ENCODE measurements around the gene NRXN3.
A peak's percentile ranks its signal among the peaks of the same experiment; 100 is the strongest.
"Not testable (repeated sequence)": the region's sequence is repeated elsewhere in the genome, so short reads cannot be mapped to it uniquely, and the experiment has no call there.

The NRXN3 gene

DNA sequence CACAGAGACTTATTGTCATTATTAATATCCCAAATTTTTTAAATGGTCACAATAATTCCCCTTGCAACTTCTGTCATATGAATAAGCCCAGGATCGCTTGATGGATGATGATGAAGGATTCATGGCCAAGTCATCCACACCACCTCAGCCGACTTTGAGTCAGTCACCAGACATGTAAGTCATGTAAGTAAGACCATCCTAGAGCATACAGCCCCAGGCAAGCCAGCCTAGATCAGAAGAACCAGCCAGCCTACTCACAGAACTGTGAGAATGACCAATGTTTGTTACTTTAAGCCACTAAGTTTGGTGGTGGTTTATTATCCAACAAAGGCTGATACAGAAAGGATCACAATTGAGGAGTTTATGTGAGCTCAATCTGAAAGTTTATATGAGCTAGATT is 341.8 kb downstream of the NRXN3 start:
- no peak for DNase-seq (ENCODE audit: low read depth, low spot score)
- no peak overlapping the region for H3K4me3 ChIP-seq (ENCODE audit: low read length)

- peak; percentile 54 for DNase-seq (ENCODE audit: low read depth, low spot score)
- no peak overlapping the region for H3K4me3 ChIP-seq (ENCODE audit: low read length)
Observed at GRCh38 chr14:78519863-78520262, 349.7 kb downstream of the NRXN3 start.

DNA sequence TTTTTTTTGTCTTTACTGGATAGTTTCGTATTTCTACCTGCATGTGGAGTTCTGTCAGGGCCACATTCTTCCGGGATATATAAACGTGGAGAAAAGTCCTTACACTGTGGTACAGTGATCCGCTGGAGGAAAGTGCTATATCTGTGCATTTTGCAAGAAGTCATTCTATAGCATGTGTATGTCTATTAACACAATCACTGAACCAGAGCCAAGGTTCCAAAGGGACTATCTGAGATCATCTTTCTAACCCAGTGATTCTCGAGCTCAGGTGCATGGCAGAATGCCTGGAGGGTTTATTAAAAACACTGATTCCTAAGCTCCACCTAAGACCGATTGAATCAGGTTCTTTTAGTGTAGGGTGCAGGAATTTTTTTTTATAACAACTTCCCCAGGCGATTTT is 354.0 kb downstream of the NRXN3 start:
- no peak overlapping the region for H3K4me3 ChIP-seq (ENCODE audit: low read length)
- no peak for DNase-seq (ENCODE audit: low read depth, low spot score)

DNA sequence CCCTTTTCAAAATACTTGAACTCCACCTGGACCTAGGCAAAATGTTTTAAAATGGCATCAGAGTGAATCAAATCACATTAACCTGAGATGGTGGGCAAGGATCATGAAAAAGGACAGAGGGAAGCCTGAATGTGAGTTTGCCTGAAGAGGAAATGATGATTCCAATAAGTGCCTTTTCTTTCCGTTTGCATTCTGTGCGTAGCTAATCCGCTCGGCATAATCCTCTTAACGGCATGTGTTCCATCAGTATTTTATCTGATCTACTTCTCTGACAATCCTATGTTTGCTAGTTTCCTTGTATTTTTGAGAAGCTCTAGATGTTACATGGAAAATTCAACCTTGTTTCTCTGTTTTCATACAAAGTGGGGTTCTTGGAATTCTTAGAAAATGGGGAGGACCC is 354.6 kb downstream of the NRXN3 start:
- DNase-seq (ENCODE audit: low read depth, low spot score): no peak
- H3K4me3 ChIP-seq (ENCODE audit: low read length): no peak overlapping the region

DNA sequence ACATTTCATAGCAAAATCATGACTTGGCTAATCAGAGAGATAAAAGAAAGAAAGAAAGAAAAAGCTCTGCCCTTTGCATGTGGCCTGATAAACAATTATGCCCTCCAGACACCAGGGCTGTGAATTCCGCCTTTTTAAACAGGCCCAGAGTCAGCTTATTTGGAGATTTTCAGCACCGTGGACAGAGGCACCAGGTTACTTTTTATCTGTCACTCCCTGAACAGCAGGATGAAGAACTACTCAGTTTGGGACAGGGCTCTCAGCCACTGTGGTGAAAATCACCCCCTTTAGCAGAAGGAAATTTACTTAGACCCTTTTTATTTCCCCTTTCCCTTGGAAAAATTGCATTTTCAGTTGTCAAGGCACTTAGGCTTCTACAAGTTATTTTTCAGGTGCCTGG is 359.9 kb downstream of the NRXN3 start:
- DNase-seq (ENCODE audit: low read depth, low spot score): peak; percentile 56
- no peak overlapping the region for H3K4me3 ChIP-seq (ENCODE audit: low read length)

DNA sequence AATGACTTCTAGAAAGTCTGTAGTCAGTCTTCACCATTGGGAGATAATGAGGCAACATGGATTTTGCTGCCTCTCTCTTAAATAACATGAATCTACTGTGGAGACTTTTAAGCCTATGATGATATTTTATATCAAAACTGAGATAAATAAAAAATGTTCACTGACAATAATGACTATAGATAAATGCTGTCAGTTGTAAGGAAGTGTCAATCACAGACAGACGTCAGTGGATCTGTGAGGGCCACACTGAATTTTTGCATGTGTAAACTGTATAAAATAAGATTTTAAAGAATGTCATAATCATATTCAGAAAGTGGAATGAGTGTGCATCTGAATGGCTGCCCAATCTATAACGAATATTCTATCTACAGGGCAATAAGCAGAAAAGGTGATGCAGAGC is 364.0 kb downstream of the NRXN3 start:
- H3K4me3 ChIP-seq (ENCODE audit: low read length): no peak overlapping the region
- no peak for DNase-seq (ENCODE audit: low read depth, low spot score)

- no peak overlapping the region for H3K4me3 ChIP-seq (ENCODE audit: low read length)
Observed at GRCh38 chr14:78535041-78535440, 364.9 kb downstream of the NRXN3 start.

DNA sequence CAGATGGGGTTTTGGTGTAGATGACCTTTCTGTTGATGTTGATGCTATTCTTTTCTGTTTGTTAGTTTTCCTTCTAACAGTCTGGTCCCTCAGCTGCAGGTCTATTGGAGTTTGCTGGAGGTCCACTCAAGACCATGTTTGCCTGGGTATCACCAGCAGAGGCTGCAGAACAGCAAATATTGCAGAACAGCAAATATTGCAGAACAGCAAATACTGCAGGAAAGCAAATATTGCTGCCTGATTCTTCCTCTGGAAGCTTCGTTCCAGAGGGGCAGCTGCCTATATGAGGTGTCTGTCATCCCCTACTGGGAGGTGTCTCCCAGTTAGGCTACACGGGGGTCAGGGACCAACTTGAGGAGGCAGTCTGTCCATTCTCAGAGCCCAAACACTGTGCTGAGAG is 371.6 kb downstream of the NRXN3 start:
- not testable (repeated sequence) for H3K4me3 ChIP-seq (ENCODE audit: low read length); DNase-seq (ENCODE audit: low read depth, low spot score)

More at GRCh38 chr14:78535041-78535440, 364.9 kb downstream of the NRXN3 start:
- DNase-seq (ENCODE audit: low read depth, low spot score): no peak

DNA sequence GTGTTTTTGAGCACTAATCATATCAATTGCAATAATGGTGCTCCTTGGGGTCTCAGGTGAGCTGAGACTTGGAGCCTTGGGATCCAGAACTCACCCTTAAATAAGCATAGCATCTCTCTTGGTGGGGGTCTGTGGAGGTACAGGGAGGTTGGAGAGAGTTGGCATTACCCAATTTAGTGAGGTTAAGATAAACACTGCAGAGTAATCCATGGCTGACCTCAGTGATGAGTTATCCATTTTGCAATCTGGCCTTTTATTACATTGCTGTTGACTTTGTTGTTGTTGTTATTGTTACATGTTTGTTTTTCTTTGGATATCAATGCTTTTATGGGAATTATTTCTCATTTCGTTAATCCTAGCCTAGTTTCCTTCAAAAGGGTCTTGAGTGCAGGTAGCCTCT is 373.3 kb downstream of the NRXN3 start:
- no peak overlapping the region for H3K4me3 ChIP-seq (ENCODE audit: low read length)
- DNase-seq (ENCODE audit: low read depth, low spot score): no peak

DNA sequence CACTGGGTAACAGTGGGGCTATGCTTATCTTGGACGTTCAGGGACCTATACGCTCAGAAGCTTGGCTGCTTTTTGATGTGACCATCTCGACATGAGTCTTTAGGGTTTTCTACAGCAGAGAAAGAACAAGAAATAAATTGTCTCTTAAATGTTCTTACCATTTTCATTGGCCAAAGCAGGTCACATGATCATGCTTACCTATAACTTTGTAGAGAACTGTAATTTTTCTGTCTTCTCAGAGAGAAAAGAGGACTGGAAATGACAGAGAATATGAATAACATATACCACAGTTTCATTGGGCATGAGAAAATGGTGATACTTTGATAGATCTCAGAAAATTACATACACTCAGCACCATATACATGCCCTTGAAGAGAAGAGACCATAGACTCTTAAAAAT is 390.9 kb downstream of the NRXN3 start:
- no peak overlapping the region for H3K4me3 ChIP-seq (ENCODE audit: low read length)
- no peak for DNase-seq (ENCODE audit: low read depth, low spot score)

DNA sequence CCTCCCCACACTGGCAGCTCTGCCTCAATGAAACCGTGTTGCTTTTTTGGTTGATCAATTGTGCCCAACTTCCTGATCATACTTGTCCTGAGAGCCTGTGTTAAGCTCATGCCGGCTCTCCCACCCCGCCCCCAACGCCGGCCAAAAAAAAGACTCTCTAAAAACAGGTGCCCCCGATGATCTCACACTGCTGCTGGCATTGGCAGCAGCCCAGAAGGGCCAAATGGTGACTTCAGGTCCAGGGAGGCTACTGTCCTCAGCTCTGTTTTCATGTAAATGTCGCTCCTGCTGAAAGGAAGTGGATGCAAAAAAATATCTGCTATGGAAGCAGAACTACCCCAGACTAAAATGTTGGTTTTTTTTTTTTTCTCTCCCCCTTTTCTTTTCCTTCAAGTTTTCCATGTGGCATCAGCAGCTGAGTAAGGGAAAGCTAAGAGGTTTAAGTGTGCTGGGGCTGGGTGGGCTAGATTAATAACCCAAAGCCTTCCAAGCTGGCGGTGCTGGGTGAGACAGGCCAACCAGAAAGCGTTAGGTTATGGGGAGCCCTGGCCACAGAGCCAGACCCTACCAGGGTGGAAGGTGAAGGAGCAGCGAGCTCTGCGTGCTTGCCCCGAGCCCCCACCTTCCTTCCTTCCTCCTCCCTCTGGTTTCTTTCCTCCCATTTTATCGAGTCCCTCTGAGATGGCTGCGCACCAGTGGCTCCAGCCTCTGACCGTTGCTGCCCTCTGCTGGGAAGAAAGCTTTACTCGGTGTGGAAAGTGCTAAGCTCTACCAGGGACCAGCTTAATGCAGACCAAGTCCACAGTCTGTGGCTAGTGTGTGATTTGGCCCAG is 396.1 kb downstream of the NRXN3 start:
- peak; percentile 60 for DNase-seq (ENCODE audit: low read depth, low spot score)
- H3K4me3 ChIP-seq (ENCODE audit: low read length): no peak overlapping the region

DNA sequence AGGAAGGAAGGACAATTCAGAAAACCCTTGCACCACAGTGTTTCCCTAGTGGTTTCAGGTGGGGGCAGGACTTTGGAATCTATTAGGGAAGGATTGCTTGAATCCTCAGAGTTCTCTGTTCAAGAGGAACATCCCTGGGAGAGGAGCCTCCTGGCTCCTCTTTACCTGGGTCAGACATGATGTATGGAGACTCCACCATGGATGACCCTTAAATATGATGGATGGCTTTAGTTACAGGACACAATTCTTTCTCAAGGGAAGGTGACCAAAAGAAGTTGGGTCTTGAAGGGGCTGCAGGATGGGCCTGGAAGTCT is 396.6 kb downstream of the NRXN3 start:
- no peak for DNase-seq (ENCODE audit: low read depth, low spot score)
- H3K4me3 ChIP-seq (ENCODE audit: low read length): no peak overlapping the region

DNA sequence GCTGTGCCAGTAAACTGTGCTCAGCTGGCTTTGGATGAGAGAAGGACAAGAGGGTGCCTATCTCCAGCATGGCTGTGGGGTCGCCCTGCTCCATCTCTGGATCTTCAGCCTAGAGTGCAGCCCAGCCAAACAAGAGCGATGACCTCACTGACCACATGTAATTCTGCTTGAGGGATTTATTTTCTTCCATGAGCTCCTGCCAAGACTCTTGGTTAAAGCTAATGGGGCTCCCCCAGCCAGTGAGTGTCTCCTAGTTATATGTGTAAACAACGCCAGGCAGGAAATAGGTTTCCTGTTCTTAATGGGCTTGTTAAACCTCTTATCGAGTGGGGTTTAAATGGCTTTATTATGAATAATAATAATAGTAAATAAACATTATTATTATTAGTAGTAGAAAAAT is 397.2 kb downstream of the NRXN3 start:
- no peak overlapping the region for H3K4me3 ChIP-seq (ENCODE audit: low read length)
- DNase-seq (ENCODE audit: low read depth, low spot score): no peak

DNA sequence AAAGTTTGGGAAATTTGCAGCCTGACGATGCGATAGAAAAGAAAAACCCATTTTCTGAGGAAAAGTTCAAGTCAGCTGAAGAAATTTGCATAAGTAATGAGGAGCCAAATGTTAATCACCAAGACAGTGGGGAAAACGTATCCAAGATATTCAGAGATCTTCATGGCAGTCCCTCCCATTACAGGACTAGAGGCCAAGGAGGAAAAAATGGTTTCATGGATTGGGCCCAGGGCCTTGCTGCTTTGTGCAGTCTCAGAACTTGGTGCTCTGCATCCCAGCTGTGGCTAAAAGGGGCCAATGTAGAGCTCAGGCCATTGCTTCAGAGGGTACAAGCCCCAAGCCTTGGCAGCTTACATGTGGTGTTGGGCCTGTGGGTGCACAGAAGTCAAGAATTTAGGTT is 403.6 kb downstream of the NRXN3 start:
- DNase-seq (ENCODE audit: low read depth, low spot score); H3K4me3 ChIP-seq (ENCODE audit: low read length): not testable (repeated sequence)

DNA sequence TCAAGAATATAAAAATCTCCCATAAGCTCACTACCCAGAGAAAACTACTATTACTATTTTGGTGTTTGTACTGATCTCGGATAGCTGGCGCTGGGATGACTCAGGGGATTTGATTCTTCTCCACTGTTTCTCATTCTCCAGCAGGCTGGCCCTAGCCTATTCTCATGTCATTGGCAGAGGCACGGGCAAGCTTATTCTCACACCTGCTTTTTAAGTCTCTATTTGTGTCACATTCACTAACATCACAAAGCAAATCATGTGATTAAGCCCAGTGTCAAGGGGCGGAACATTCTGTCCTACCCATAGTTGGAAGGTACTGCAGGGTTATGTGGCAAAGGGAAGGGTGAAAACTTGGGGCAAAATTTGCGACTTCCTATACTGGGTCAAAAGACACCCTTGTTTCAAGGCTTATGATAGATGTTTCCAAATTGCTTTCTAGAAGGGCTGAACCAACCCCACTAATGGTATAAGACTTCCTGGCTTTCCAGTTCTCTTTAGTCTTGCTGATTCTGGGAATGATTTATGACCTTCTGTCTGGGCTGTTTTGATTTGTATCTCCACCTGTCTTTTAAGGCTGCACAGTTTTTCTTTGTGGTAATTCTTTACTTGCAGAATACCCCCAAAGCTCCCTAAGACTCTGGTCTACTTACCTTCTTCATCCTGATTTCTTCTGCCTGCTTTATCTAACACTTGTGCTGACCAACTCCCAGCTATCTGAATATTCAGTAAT is 406.4 kb downstream of the NRXN3 start:
- no peak overlapping the region for H3K4me3 ChIP-seq (ENCODE audit: low read length)
- DNase-seq (ENCODE audit: low read depth, low spot score): no peak

GRCh38 chr14:78581229-78581628 is 411.1 kb downstream of the NRXN3 start:
- no peak overlapping the region for H3K4me3 ChIP-seq (ENCODE audit: low read length)
- no peak for DNase-seq (ENCODE audit: low read depth, low spot score)

GRCh38 chr14:78586681-78587080 is 416.5 kb downstream of the NRXN3 start:
- DNase-seq (ENCODE audit: low read depth, low spot score): no peak
- H3K4me3 ChIP-seq (ENCODE audit: low read length): no peak overlapping the region

DNA sequence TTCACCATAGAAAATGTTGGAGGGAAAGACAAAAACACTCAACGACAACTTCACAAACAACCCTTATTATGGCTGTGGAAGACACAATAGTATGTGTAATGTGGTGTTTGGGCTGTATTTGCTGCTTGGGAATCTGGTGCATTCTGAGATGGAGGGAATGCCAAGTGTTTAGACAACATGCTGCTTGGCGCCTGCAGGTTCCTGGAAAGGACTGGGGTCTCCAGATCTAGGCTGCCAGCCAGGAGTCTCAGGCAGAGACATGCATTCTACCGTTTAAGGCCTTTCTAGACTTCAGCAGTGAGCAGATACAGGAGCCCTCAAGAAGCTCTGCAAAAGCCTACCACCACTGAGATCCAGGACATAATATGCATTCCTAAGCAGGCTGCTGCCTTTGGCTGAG is 418.7 kb downstream of the NRXN3 start:
- no peak overlapping the region for H3K4me3 ChIP-seq (ENCODE audit: low read length)
- no peak for DNase-seq (ENCODE audit: low read depth, low spot score)

DNA sequence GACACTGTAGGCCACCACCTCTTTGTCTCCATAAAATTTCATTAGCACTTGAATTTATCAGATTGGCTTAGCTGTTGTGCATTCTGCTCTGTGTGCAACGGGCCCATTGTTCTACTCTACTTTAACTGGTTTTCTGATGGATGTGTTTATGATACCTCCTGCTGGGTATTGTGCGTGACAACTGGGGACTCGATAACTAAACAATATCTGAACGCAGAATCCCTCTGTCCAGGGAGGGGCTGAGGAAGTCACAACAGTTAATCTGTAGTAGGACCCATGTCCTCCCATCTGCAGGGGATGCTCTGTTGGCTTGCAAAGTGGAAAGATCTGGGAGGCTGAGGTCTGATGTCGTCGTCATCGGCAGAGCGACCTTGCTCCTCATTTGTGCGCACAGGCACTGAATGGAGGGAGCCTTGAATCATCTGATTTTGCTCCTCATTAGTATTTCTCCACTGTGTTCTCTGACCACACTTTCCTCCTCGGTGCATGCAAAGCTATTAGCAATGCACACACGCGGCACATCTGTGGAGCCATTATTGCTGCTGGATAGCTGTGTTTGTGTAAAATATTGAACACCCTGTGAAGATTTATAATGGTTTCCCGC is 422.5 kb downstream of the NRXN3 start:
- DNase-seq (ENCODE audit: low read depth, low spot score): no peak
- H3K4me3 ChIP-seq (ENCODE audit: low read length): no peak overlapping the region

DNA sequence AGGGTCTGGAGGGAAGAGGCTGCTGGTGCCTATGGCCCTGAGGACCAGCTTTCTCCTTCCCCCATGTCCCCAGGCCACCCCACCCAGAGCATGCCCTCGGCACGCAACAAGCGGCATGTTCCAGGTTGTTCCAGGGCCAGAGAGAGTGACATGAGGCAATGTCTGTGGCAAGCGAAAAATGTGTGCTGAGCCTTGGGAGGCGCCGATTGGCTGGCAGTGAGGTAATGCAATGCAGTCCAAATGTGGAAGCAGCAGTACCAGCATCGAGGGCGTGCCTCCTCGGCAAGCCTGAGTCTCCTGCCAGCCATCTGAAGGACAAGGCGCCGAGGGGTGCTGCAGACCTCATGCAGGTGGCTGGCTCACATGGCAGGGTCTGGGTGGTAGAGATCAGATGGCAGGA is 423.8 kb downstream of the NRXN3 start:
- DNase-seq (ENCODE audit: low read depth, low spot score): no peak
- no peak overlapping the region for H3K4me3 ChIP-seq (ENCODE audit: low read length)
